ENCODE results near the gene HCFC1. TPM values are rescaled to one million over a fixed set of nuclear protein-coding genes. Genes with fewer than 3 reads are reported as not detected.

The HCFC1 gene
- total and polyA plus RNA-seq, 7 donors: 15.1 to 50.1 (median 33.1) TPM

DNA sequence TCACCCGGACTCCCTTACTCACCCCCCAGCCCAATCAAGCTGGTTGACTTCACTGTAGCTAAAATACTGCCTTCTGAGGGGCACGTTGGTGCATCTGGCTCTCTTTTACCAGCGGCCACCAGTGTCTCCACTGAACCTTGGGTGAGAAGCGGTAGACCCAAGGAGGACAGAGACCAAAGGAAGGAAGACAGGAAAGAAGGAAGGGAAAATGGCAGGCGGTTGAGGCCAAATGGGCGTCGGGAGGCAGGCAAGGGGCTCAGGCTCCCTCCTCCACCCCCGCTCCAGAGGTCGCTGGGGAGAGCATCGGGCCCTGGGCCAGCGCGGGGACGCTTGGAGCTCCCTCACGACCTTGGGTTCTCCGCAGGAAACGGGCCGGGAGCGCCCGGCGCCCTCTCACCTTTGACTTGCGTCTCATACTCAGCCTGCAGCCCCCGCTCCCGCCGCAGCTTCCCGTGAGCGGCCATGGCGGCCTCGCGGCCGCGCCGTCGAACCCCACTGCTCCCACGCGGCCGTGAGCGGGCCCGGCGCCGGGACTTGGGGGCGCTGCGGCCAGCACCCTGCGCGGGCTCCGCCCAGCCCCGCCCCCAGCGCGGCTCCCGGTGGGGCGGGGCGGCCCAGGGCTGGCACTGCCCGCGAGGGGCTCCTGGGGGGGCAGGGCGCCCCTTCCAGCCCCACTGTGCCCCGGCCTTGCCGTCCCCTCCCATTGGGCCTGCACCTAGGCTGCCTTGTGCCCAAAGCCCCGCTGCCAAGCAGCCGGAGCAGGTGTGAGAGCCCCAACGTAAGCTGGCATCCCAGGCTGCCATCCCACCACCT lies 45.7 kb downstream of the HCFC1 start, which contains the start of gene ARHGAP4:
Gene ARHGAP4 (minus strand): TSS at position 526 of the 813 bp plus-strand sequence. CDS start 62 bp downstream, at position 464.
- DNase-seq (no peak), ATAC-seq (no peak)
- WGBS, 3 donors: 12 to 31% (median 29%) methylated on average over 13 to 47 of the region's 59 CpGs
- peaks cover 3 to 19% of the 10 kb centered on the region in 2 donors for H3K36me3 ChIP-seq (ENCODE audit: insufficient read depth in 1 of 2, low read depth in 1 of 2)
- peak within 1 kb of the TSS; percentile 86 for H3K4me3 ChIP-seq
- no peaks in the 10 kb centered on the region for H3K27me3 ChIP-seq (ENCODE audit: insufficient read depth in 3 of 3, low read length in 2 of 3)
- peaks cover 39% of the 10 kb centered on the region for H3K4me1 ChIP-seq
- H3K9me3 ChIP-seq: no peaks in the 10 kb centered on the region
- peak within 1 kb of the TSS; percentile 94 for H3K27ac ChIP-seq
- intact Hi-C loops (cut with DNase I): no loop called here
- TF ChIP-seq, protein P1, sequence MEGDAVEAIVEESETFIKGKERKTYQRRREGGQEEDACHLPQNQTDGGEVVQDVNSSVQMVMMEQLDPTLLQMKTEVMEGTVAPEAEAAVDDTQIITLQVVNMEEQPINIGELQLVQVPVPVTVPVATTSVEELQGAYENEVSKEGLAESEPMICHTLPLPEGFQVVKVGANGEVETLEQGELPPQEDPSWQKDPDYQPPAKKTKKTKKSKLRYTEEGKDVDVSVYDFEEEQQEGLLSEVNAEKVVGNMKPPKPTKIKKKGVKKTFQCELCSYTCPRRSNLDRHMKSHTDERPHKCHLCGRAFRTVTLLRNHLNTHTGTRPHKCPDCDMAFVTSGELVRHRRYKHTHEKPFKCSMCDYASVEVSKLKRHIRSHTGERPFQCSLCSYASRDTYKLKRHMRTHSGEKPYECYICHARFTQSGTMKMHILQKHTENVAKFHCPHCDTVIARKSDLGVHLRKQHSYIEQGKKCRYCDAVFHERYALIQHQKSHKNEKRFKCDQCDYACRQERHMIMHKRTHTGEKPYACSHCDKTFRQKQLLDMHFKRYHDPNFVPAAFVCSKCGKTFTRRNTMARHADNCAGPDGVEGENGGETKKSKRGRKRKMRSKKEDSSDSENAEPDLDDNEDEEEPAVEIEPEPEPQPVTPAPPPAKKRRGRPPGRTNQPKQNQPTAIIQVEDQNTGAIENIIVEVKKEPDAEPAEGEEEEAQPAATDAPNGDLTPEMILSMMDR (IDR thresholded peaks at IDR 0.05): no peak

DNA sequence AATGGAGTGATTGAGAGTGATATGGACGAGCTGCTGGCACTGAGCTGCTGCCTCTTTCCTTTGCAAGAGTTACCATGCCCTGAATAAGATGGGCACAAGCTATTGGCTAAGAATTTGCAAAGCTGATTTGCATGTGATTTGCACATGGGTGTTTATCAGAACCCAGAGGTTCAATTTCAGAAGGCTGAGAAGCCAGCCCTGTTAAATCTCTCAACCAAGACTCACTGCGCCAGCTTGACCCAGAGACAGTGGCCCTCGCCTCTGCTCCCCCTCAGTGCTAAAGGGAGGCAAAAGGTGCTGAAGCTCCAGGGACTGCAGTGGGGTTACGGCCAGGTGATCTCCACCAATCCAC lies 46.3 kb downstream of the HCFC1 start:
- H3K9me3 ChIP-seq: no peaks in the 10 kb centered on the region
- DNase-seq (no peak), ATAC-seq (no peak)
- intact Hi-C loops (cut with DNase I): no loop called here
- TF ChIP-seq, protein P1 (IDR thresholded peaks at IDR 0.05): no peak
- 90 to 95% (median 91%) methylated on average over 4 of the region's 4 CpGs for WGBS, 3 donors
- peaks cover 39% of the 10 kb centered on the region for H3K4me1 ChIP-seq
- peaks cover 0 to 3% (median 0%) of the 10 kb centered on the region in 3 donors for H3K27me3 ChIP-seq (ENCODE audit: insufficient read depth in 3 of 3, low read length in 2 of 3)
- H3K27ac ChIP-seq: no peak overlapping the region
- peak overlapping the region; percentile 86 for H3K4me3 ChIP-seq
- peaks cover 3 to 13% of the 10 kb centered on the region in 2 donors for H3K36me3 ChIP-seq (ENCODE audit: insufficient read depth in 1 of 2, low read depth in 1 of 2)

DNA sequence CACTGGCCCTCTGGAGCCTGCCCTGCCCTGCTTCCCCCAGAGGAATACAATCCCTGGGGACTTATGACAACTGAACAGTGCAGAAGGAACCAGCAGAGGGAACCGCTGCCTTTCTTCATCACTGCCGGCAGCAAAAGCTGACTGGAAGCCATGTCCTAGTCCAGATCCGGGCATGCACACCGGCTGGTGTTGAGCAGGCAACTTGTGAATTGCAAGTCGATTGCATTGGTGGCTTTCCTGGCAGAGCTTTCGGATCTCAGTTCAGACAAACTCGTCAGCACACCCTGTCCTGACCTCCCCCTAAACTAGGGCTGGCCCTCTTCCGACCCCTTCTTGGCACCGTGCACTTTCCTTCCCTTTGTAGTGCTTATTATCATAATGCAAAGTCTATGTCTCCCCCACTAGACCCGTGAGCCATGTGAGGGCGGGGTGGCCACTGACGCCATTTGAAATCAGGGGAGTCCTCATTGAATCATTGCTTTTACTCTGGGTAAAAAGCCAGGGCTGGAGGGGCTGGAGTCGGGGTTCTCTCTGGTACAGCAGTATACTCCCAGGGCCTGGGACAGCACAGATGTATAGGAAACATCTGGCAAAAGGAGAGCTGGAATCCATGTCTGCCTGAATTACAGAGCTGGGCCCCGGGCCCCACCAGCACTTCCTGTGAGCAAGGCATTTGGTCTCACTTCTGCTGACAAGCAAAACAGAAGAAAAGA lies 47.3 kb downstream of the HCFC1 start:
- Histone ChIP-seq H3K4me3 (no peak overlapping the region), H3K27me3 (ENCODE audit: insufficient read depth in 3 of 3, low read length in 2 of 3) (peaks cover 0 to 7% (median 0%) of the 10 kb centered on the region in 3 donors), H3K27ac (no peak overlapping the region), H3K9me3 (no peaks in the 10 kb centered on the region), H3K4me1 (peaks cover 39% of the 10 kb centered on the region), H3K36me3 (ENCODE audit: insufficient read depth in 1 of 2, low read depth in 1 of 2) (peaks cover 0 to 2% of the 10 kb centered on the region in 2 donors)
- ATAC-seq: no peak
- 29 to 48% (median 31%) methylated on average over 14 of the region's 14 CpGs for WGBS, 3 donors
- TF ChIP-seq, protein P1 (IDR thresholded peaks at IDR 0.05): no peak
- no peak for DNase-seq
- intact Hi-C loops (cut with DNase I): no loop called here

DNA sequence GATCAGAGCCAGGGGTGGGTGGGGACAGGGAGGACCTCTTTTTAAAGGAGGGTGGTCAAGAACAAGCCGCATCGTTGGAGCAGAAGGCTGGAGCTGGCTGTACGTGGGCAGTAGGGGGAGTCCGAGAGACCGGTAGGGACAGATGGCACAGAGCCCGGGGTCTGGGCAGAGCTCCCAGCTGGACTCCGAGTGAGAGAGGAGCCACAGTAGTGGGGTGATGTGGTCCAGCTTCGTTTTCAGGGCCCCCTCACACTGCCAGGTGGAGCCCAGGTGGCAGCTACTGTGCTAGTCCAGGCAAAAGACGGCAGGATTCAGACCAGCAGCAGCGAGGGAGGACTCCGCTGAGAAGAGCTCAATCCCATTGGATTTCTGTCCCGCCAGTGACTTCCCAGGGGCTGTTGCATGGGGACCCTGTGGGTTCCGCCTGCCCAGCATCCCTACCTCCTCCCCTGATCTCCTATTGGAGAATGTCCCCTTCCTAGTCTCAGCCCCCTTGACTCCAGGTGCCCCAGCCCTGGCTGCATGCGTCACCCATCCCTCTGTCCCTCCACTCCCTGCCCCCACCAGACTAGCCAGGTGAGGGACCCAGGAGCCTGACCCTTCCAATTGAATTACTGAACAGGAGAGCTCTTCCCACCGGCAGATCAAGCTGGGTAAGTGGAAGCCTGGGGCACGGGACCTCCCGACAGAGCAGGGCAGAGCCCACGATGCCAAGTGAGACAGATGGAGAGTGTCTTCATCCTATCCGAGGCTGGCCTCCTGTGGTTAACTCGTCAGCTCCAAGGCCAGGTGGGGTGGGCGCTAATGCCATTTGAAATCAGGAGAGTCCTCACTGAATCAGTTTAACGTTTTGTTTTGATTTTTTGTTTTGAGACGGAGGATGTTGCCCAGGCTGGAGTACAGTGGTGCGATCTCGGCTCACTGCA lies 48.4 kb downstream of the HCFC1 start:
- 36 to 51% (median 40%) methylated on average over 17 to 25 of the region's 25 CpGs for WGBS, 3 donors
- H3K27ac ChIP-seq: no peak overlapping the region
- H3K36me3 ChIP-seq (ENCODE audit: insufficient read depth in 1 of 2, low read depth in 1 of 2): no peaks in the 10 kb centered on the region
- H3K27me3 ChIP-seq (ENCODE audit: insufficient read depth in 3 of 3, low read length in 2 of 3): peaks cover 0 to 7% (median 0%) of the 10 kb centered on the region in 3 donors
- peaks cover 30% of the 10 kb centered on the region for H3K4me1 ChIP-seq
- H3K9me3 ChIP-seq: no peaks in the 10 kb centered on the region
- no peak overlapping the region for H3K4me3 ChIP-seq
- TF ChIP-seq, protein P1 (IDR thresholded peaks at IDR 0.05): peak; percentile 60
- intact Hi-C loops (cut with DNase I): no loop called here
- DNase-seq (peak; percentile 83 to 91), ATAC-seq (peak; percentile 57 to 79 (median 71))
